ENCODE measurements around the gene CORO1A. TPM values are rescaled to one million over a fixed set of nuclear protein-coding genes. Genes with fewer than 3 reads are reported as not detected.
A peak's percentile ranks its signal among the peaks of the same experiment; 100 is the strongest.
"Not testable (repeated sequence)": the region's sequence is repeated elsewhere in the genome, so short reads cannot be mapped to it uniquely, and the experiment has no call there.

CORO1A gene
- total RNA-seq, 1 donor from 2014 or later: 8.4 TPM

GRCh38 chr16:30185683-30186421, 2.5 kb downstream of the CORO1A start:
- Histone ChIP-seq H3K4me3 (ENCODE audit: low read length in 3 of 3) (no peak overlapping the region), H3K9ac (ENCODE audit: low read depth in 1 of 3, low read length in 3 of 3) (no peak overlapping the region), H3K36me3 (ENCODE audit: control insufficient read depth in 3 of 3, insufficient read depth in 3 of 3, low read length in 3 of 3) (no peaks in the 10 kb centered on the region), H3K27me3 (ENCODE audit: control insufficient read depth in 3 of 3, insufficient read depth in 3 of 3, low read length in 3 of 3) (no peaks in the 10 kb centered on the region), H3K9me3 (ENCODE audit: control insufficient read depth in 3 of 3, low read length in 3 of 3) (no peaks in the 10 kb centered on the region), H3K27ac (ENCODE audit: low read depth, low read length) (peak overlapping the region; percentile 7), H3K4me1 (ENCODE audit: control insufficient read depth in 3 of 3, insufficient read depth in 3 of 3, low read length in 3 of 3) (peaks cover 5 to 26% (median 17%) of the 10 kb centered on the region in 3 donors)

- H3K27me3 ChIP-seq (ENCODE audit: control insufficient read depth in 3 of 3, insufficient read depth in 3 of 3, low read length in 3 of 3): no peaks in the 10 kb centered on the region
- H3K4me3 ChIP-seq (ENCODE audit: low read length in 3 of 3): no peak overlapping the region
- no peaks in the 10 kb centered on the region for H3K36me3 ChIP-seq (ENCODE audit: control insufficient read depth in 3 of 3, insufficient read depth in 3 of 3, low read length in 3 of 3)
- no peaks in the 10 kb centered on the region for H3K9me3 ChIP-seq (ENCODE audit: control insufficient read depth in 3 of 3, low read length in 3 of 3)
- H3K4me1 ChIP-seq (ENCODE audit: control insufficient read depth in 3 of 3, insufficient read depth in 3 of 3, low read length in 3 of 3): peaks cover 5 to 26% (median 17%) of the 10 kb centered on the region in 3 donors
- no peak overlapping the region for H3K9ac ChIP-seq (ENCODE audit: low read depth in 1 of 3, low read length in 3 of 3)
- no peak overlapping the region for H3K27ac ChIP-seq (ENCODE audit: low read depth, low read length)
These were observed 3.0 kb downstream of the CORO1A start for GRCh38 chr16:30186444-30186781.

GRCh38 chr16:30186782-30187555, 3.6 kb downstream of the CORO1A start:
- Histone ChIP-seq H3K9ac (ENCODE audit: low read depth in 1 of 3, low read length in 3 of 3) (peak overlapping the region in 1 of 3 donors; percentile 33), H3K9me3 (ENCODE audit: control insufficient read depth in 3 of 3, low read length in 3 of 3) (no peaks in the 10 kb centered on the region), H3K27ac (ENCODE audit: low read depth, low read length) (no peak overlapping the region), H3K4me3 (ENCODE audit: low read length in 3 of 3) (no peak overlapping the region), H3K36me3 (ENCODE audit: control insufficient read depth in 3 of 3, insufficient read depth in 3 of 3, low read length in 3 of 3) (no peaks in the 10 kb centered on the region), H3K4me1 (ENCODE audit: control insufficient read depth in 3 of 3, insufficient read depth in 3 of 3, low read length in 3 of 3) (peaks cover 5 to 26% (median 17%) of the 10 kb centered on the region in 3 donors), H3K27me3 (ENCODE audit: control insufficient read depth in 3 of 3, insufficient read depth in 3 of 3, low read length in 3 of 3) (no peaks in the 10 kb centered on the region)

- Histone ChIP-seq H3K36me3 (ENCODE audit: control insufficient read depth in 3 of 3, insufficient read depth in 3 of 3, low read length in 3 of 3) (no peaks in the 10 kb centered on the region), H3K27ac (ENCODE audit: low read depth, low read length) (no peak overlapping the region)
These were observed 4.1 kb downstream of the CORO1A start for GRCh38 chr16:30187556-30187865.

GRCh38 chr16:30187971-30188561, 4.7 kb downstream of the CORO1A start:
- Histone ChIP-seq H3K9me3 (ENCODE audit: control insufficient read depth in 3 of 3, low read length in 3 of 3) (no peaks in the 10 kb centered on the region), H3K4me1 (ENCODE audit: control insufficient read depth in 3 of 3, insufficient read depth in 3 of 3, low read length in 3 of 3) (peaks cover 5 to 23% (median 14%) of the 10 kb centered on the region in 3 donors), H3K4me3 (ENCODE audit: low read length in 3 of 3) (no peak overlapping the region), H3K27me3 (ENCODE audit: control insufficient read depth in 3 of 3, insufficient read depth in 3 of 3, low read length in 3 of 3) (no peaks in the 10 kb centered on the region), H3K27ac (ENCODE audit: low read depth, low read length) (no peak overlapping the region), H3K36me3 (ENCODE audit: control insufficient read depth in 3 of 3, insufficient read depth in 3 of 3, low read length in 3 of 3) (no peaks in the 10 kb centered on the region), H3K9ac (ENCODE audit: low read depth in 1 of 3, low read length in 3 of 3) (no peak overlapping the region)

More at GRCh38 chr16:30187556-30187865, 4.1 kb downstream of the CORO1A start:
- Histone ChIP-seq H3K9ac (ENCODE audit: low read depth in 1 of 3, low read length in 3 of 3) (peak overlapping the region in 1 of 3 donors; percentile 33), H3K9me3 (ENCODE audit: control insufficient read depth in 3 of 3, low read length in 3 of 3) (no peaks in the 10 kb centered on the region), H3K4me1 (ENCODE audit: control insufficient read depth in 3 of 3, insufficient read depth in 3 of 3, low read length in 3 of 3) (peaks cover 5 to 26% (median 17%) of the 10 kb centered on the region in 3 donors), H3K4me3 (ENCODE audit: low read length in 3 of 3) (no peak overlapping the region), H3K27me3 (ENCODE audit: control insufficient read depth in 3 of 3, insufficient read depth in 3 of 3, low read length in 3 of 3) (no peaks in the 10 kb centered on the region)

- H3K4me3 ChIP-seq (ENCODE audit: low read length in 3 of 3); H3K27ac ChIP-seq (ENCODE audit: low read depth, low read length); H3K9me3 ChIP-seq (ENCODE audit: control insufficient read depth in 3 of 3, low read length in 3 of 3); H3K27me3 ChIP-seq (ENCODE audit: control insufficient read depth in 3 of 3, insufficient read depth in 3 of 3, low read length in 3 of 3); H3K36me3 ChIP-seq (ENCODE audit: control insufficient read depth in 3 of 3, insufficient read depth in 3 of 3, low read length in 3 of 3); H3K9ac ChIP-seq (ENCODE audit: low read depth in 1 of 3, low read length in 3 of 3): not testable (repeated sequence)
- peaks cover 0 to 13% (median 5%) of the 10 kb centered on the region in 3 donors for H3K4me1 ChIP-seq (ENCODE audit: control insufficient read depth in 3 of 3, insufficient read depth in 3 of 3, low read length in 3 of 3)
These were observed 7.8 kb downstream of the CORO1A start for GRCh38 chr16:30191158-30191557.

GRCh38 chr16:30193098-30193497, 9.7 kb downstream of the CORO1A start:
- H3K27me3 ChIP-seq (ENCODE audit: control insufficient read depth in 3 of 3, insufficient read depth in 3 of 3, low read length in 3 of 3); H3K4me1 ChIP-seq (ENCODE audit: control insufficient read depth in 3 of 3, insufficient read depth in 3 of 3, low read length in 3 of 3); H3K9me3 ChIP-seq (ENCODE audit: control insufficient read depth in 3 of 3, low read length in 3 of 3); H3K36me3 ChIP-seq (ENCODE audit: control insufficient read depth in 3 of 3, insufficient read depth in 3 of 3, low read length in 3 of 3); H3K4me3 ChIP-seq (ENCODE audit: low read length in 3 of 3); H3K27ac ChIP-seq (ENCODE audit: low read depth, low read length); H3K9ac ChIP-seq (ENCODE audit: low read depth in 1 of 3, low read length in 3 of 3): not testable (repeated sequence)

GRCh38 chr16:30193615-30194014, 10.2 kb downstream of the CORO1A start, which contains the start of the genes BOLA2B and SLX1A:
TSS of gene BOLA2B (minus strand) at chr16:30193666. CDS start at chr16:30193595, 71 bp downstream.
TSS of gene SLX1A (plus strand) at chr16:30193875. CDS start at chr16:30194085, 210 bp downstream.
- H3K27me3 ChIP-seq (ENCODE audit: control insufficient read depth in 3 of 3, insufficient read depth in 3 of 3, low read length in 3 of 3); H3K36me3 ChIP-seq (ENCODE audit: control insufficient read depth in 3 of 3, insufficient read depth in 3 of 3, low read length in 3 of 3); H3K4me3 ChIP-seq (ENCODE audit: low read length in 3 of 3); H3K4me1 ChIP-seq (ENCODE audit: control insufficient read depth in 3 of 3, insufficient read depth in 3 of 3, low read length in 3 of 3); H3K9ac ChIP-seq (ENCODE audit: low read depth in 1 of 3, low read length in 3 of 3); H3K9me3 ChIP-seq (ENCODE audit: control insufficient read depth in 3 of 3, low read length in 3 of 3); H3K27ac ChIP-seq (ENCODE audit: low read depth, low read length): not testable (repeated sequence)

GRCh38 chr16:30194172-30194925, 10.9 kb downstream of the CORO1A start:
- not testable (repeated sequence) for H3K27ac ChIP-seq (ENCODE audit: low read depth, low read length); H3K4me3 ChIP-seq (ENCODE audit: low read length in 3 of 3); H3K9ac ChIP-seq (ENCODE audit: low read depth in 1 of 3, low read length in 3 of 3); H3K36me3 ChIP-seq (ENCODE audit: control insufficient read depth in 3 of 3, insufficient read depth in 3 of 3, low read length in 3 of 3); H3K27me3 ChIP-seq (ENCODE audit: control insufficient read depth in 3 of 3, insufficient read depth in 3 of 3, low read length in 3 of 3); H3K9me3 ChIP-seq (ENCODE audit: control insufficient read depth in 3 of 3, low read length in 3 of 3); H3K4me1 ChIP-seq (ENCODE audit: control insufficient read depth in 3 of 3, insufficient read depth in 3 of 3, low read length in 3 of 3)
